ENCODE measurements around the gene AP1G1. TPM values are rescaled to one million over a fixed set of nuclear protein-coding genes. Genes with fewer than 3 reads are reported as not detected.
"Not testable (repeated sequence)": the region's sequence is repeated elsewhere in the genome, so short reads cannot be mapped to it uniquely, and the experiment has no call there.

The AP1G1 gene
- total RNA-seq, 1 experiment from 2014 or later = 139 TPM

- Mint-ChIP-seq H3K9me3 (ENCODE audit: unreplicated experiment) (no peaks in the 10 kb centered on the region), H3K36me3 (ENCODE audit: insufficient read depth, unreplicated experiment) (peaks cover 43% of the 10 kb centered on the region), H3K27ac (ENCODE audit: unreplicated experiment) (no peak overlapping the region), H3K4me3 (ENCODE audit: unreplicated experiment) (no peak overlapping the region), H3K4me1 (ENCODE audit: low read depth, unreplicated experiment) (peaks cover 11% of the 10 kb centered on the region), H3K27me3 (ENCODE audit: insufficient read depth, unreplicated experiment) (no peaks in the 10 kb centered on the region)
- CTCF ChIA-PET = no interaction called here
- H3K27me3 ChIP-seq (replicated peaks; ENCODE audit: control insufficient read depth, insufficient read depth, low read length) = no peaks in the 10 kb centered on the region
- intact Hi-C loops (cut with micrococcal nuclease; ENCODE audit: unreplicated experiment) = no loop called here
- no peaks in the 10 kb centered on the region for H3K4me1 ChIP-seq
- POLR2A ChIA-PET = interaction anchor here (1.2 kb wide), 1 partner anchor 14 kb away, joined by 9 read pairs; the partner anchor contains the start of gene AP1G1
- no peak overlapping the region for H3K4me3 ChIP-seq (ENCODE audit: low read depth, low read length)
- no peaks in the 10 kb centered on the region for H3K36me3 ChIP-seq (ENCODE audit: control insufficient read depth, insufficient read depth, low read length)
- BruUV-seq (replicated peaks) = no TSS peak
- TF ChIP-seq CTCF (IDR thresholded peaks at IDR 0.05; ENCODE audit: insufficient read depth in 1 of 2, low read depth in 1 of 2, low read length in 1 of 2, severe bottlenecking in 1 of 2, unreplicated experiment in 1 of 2) = no peak
- no peak for DNase-seq
- no peaks in the 10 kb centered on the region for H3K9me3 ChIP-seq
These were observed 13.7 kb downstream of the AP1G1 start for GRCh38 chr16:71794943-71795342.

GRCh38 chr16:71794018-71794417 is 14.6 kb downstream of the AP1G1 start:
- no peak for DNase-seq
- intact Hi-C loops (cut with micrococcal nuclease; ENCODE audit: unreplicated experiment) = no loop called here
- Histone ChIP-seq H3K4me1 (no peaks in the 10 kb centered on the region), H3K36me3 (ENCODE audit: control insufficient read depth, insufficient read depth, low read length) (no peaks in the 10 kb centered on the region), H3K27me3 (replicated peaks; ENCODE audit: control insufficient read depth, insufficient read depth, low read length) (no peaks in the 10 kb centered on the region), H3K4me3 (ENCODE audit: low read depth, low read length) (no peak overlapping the region), H3K9me3 (no peaks in the 10 kb centered on the region)
- Mint-ChIP-seq H3K4me3 (ENCODE audit: unreplicated experiment) (no peak overlapping the region), H3K9me3 (ENCODE audit: unreplicated experiment) (no peaks in the 10 kb centered on the region), H3K4me1 (ENCODE audit: low read depth, unreplicated experiment) (peaks cover 11% of the 10 kb centered on the region), H3K27ac (ENCODE audit: unreplicated experiment) (no peak overlapping the region), H3K36me3 (ENCODE audit: insufficient read depth, unreplicated experiment) (peaks cover 41% of the 10 kb centered on the region), H3K27me3 (ENCODE audit: insufficient read depth, unreplicated experiment) (no peaks in the 10 kb centered on the region)
- CTCF ChIA-PET = no interaction called here
- BruUV-seq (replicated peaks) = no TSS peak
- TF ChIP-seq CTCF (IDR thresholded peaks at IDR 0.05; ENCODE audit: insufficient read depth in 1 of 2, low read depth in 1 of 2, low read length in 1 of 2, severe bottlenecking in 1 of 2, unreplicated experiment in 1 of 2) = no peak
- POLR2A ChIA-PET = interaction anchor here (0.5 kb wide), 1 partner anchor 126 kb away, joined by 3 read pairs; no protein-coding TSS in a partner anchor

- DNase-seq = no peak
- H3K4me3 Mint-ChIP-seq (ENCODE audit: unreplicated experiment) = no peak overlapping the region
- ChIA-PET CTCF (no interaction called here), POLR2A (no interaction called here)
- H3K4me1 Mint-ChIP-seq (ENCODE audit: low read depth, unreplicated experiment) = peaks cover 11% of the 10 kb centered on the region
- H3K27me3 Mint-ChIP-seq (ENCODE audit: insufficient read depth, unreplicated experiment) = no peaks in the 10 kb centered on the region
- BruUV-seq (replicated peaks) = no TSS peak
- no peak overlapping the region for H3K27ac Mint-ChIP-seq (ENCODE audit: unreplicated experiment)
- TF ChIP-seq CTCF (IDR thresholded peaks at IDR 0.05; ENCODE audit: insufficient read depth in 1 of 2, low read depth in 1 of 2, low read length in 1 of 2, severe bottlenecking in 1 of 2, unreplicated experiment in 1 of 2) = no peak
- Histone ChIP-seq H3K36me3 (ENCODE audit: control insufficient read depth, insufficient read depth, low read length) (peaks cover 2% of the 10 kb centered on the region; the same call in 1 of the 2 replicates), H3K27me3 (replicated peaks; ENCODE audit: control insufficient read depth, insufficient read depth, low read length) (no peaks in the 10 kb centered on the region), H3K4me3 (ENCODE audit: low read depth, low read length) (no peak overlapping the region), H3K9me3 (no peaks in the 10 kb centered on the region), H3K4me1 (no peaks in the 10 kb centered on the region)
- intact Hi-C loops (cut with micrococcal nuclease; ENCODE audit: unreplicated experiment) = no loop called here
- peaks cover 48% of the 10 kb centered on the region for H3K36me3 Mint-ChIP-seq (ENCODE audit: insufficient read depth, unreplicated experiment)
- H3K9me3 Mint-ChIP-seq (ENCODE audit: unreplicated experiment) = no peaks in the 10 kb centered on the region
These were observed 16.5 kb downstream of the AP1G1 start for GRCh38 chr16:71792176-71792575.

- H3K9me3 Mint-ChIP-seq (ENCODE audit: unreplicated experiment); H3K9me3 ChIP-seq; H3K4me3 ChIP-seq (ENCODE audit: low read depth, low read length); DNase-seq; intact Hi-C loops (cut with micrococcal nuclease; ENCODE audit: unreplicated experiment); H3K4me1 ChIP-seq; H3K27me3 Mint-ChIP-seq (ENCODE audit: insufficient read depth, unreplicated experiment); H3K4me3 Mint-ChIP-seq (ENCODE audit: unreplicated experiment); POLR2A ChIA-PET; H3K27ac Mint-ChIP-seq (ENCODE audit: unreplicated experiment); H3K27me3 ChIP-seq (replicated peaks; ENCODE audit: control insufficient read depth, insufficient read depth, low read length); H3K4me1 Mint-ChIP-seq (ENCODE audit: low read depth, unreplicated experiment); BruUV-seq (replicated peaks); CTCF ChIA-PET; H3K36me3 ChIP-seq (ENCODE audit: control insufficient read depth, insufficient read depth, low read length): not testable (repeated sequence)
- H3K36me3 Mint-ChIP-seq (ENCODE audit: insufficient read depth, unreplicated experiment) = peaks cover 57% of the 10 kb centered on the region
These were observed 18.3 kb downstream of the AP1G1 start for GRCh38 chr16:71790329-71790728.

All from Caco-2 (cell line).